RWPE2 (cell line): ENCODE data around the gene MTIF3.

Experiments used
- ATAC-seq: fragments of 200-7000 bp; cut with Tn5 transposase; 3 replicates; pipeline ENCODE4 v1.9.1; 2021; ENCODE audit warnings: low read depth
- DNase-seq: peaks from one replicate; pipeline ENCODE4 v3.0.0-alpha.2; 2020; ENCODE audit warnings: low spot score
- H3K27ac ChIP-seq: fragments of 450-650 bp; 2 replicates; pipeline ENCODE4 v1.5.1; 2017; ENCODE audit warnings: mild to moderate bottlenecking; ENCODE audit not compliant: poor library complexity, severe bottlenecking
- H3K27me3 ChIP-seq: fragments of 250-450 bp; sonication (Bioruptor Pico); 2 replicates; pipeline ENCODE4 v1.5.1; 2021; ENCODE audit warnings: mild to moderate bottlenecking, moderate library complexity; ENCODE audit not compliant: insufficient read depth, poor library complexity, severe bottlenecking
- H3K36me3 ChIP-seq: fragments of 250-450 bp; sonication (Bioruptor Pico); 2 replicates; pipeline ENCODE4 v1.5.1; 2020; ENCODE audit warnings: low read depth, mild to moderate bottlenecking, moderate library complexity
- H3K4me1 ChIP-seq: fragments of 250-450 bp; sonication (Bioruptor Pico); 2 replicates; pipeline ENCODE4 v1.5.1; 2021; ENCODE audit warnings: mild to moderate bottlenecking, moderate library complexity; ENCODE audit not compliant: insufficient read depth, poor library complexity, severe bottlenecking
- H3K4me3 ChIP-seq: fragments of 250-450 bp; sonication (Bioruptor Pico); 2 replicates; pipeline ENCODE4 v1.5.1; 2021; ENCODE audit warnings: mild to moderate bottlenecking, moderate library complexity; ENCODE audit not compliant: severe bottlenecking
- H3K9me3 ChIP-seq: fragments of 250-450 bp; sonication (Bioruptor Pico); 2 replicates; pipeline ENCODE4 v1.5.1; 2021; ENCODE audit warnings: mild to moderate bottlenecking, moderate library complexity; ENCODE audit not compliant: severe bottlenecking
- TF ChIP-seq, protein P1 (sequence below): fragments of 450-650 bp; IDR thresholded peaks from one replicate; pipeline ENCODE4 v1.5.1; 2017; ENCODE audit warnings: mild to moderate bottlenecking, moderate library complexity; ENCODE audit not compliant: poor library complexity, severe bottlenecking

Gene MTIF3

GRCh38 chr13:27449936-27450828 is at the start of gene MTIF3:
TSS of gene MTIF3 (minus strand) at chr13:27450564. CDS start at chr13:27440448, 10,116 bp downstream.
- Histone ChIP-seq H3K9me3 (no peaks in the 10 kb centered on the region), H3K27ac (peak within 1 kb of the TSS; percentile 90), H3K4me1 (peaks cover 7% of the 10 kb centered on the region), H3K36me3 (no peaks in the 10 kb centered on the region), H3K4me3 (peak within 1 kb of the TSS; percentile 76), H3K27me3 (no peaks in the 10 kb centered on the region)
- DNase-seq = peak; percentile 95
- TF ChIP-seq, protein P1, sequence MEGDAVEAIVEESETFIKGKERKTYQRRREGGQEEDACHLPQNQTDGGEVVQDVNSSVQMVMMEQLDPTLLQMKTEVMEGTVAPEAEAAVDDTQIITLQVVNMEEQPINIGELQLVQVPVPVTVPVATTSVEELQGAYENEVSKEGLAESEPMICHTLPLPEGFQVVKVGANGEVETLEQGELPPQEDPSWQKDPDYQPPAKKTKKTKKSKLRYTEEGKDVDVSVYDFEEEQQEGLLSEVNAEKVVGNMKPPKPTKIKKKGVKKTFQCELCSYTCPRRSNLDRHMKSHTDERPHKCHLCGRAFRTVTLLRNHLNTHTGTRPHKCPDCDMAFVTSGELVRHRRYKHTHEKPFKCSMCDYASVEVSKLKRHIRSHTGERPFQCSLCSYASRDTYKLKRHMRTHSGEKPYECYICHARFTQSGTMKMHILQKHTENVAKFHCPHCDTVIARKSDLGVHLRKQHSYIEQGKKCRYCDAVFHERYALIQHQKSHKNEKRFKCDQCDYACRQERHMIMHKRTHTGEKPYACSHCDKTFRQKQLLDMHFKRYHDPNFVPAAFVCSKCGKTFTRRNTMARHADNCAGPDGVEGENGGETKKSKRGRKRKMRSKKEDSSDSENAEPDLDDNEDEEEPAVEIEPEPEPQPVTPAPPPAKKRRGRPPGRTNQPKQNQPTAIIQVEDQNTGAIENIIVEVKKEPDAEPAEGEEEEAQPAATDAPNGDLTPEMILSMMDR = no peak
- ATAC-seq = peak; percentile 88

- TF ChIP-seq, protein P1 = no peak
- H3K27me3 ChIP-seq = no peaks in the 10 kb centered on the region
- H3K9me3 ChIP-seq = no peaks in the 10 kb centered on the region
- H3K4me1 ChIP-seq = no peaks in the 10 kb centered on the region
- no peak overlapping the region for H3K27ac ChIP-seq
- no peak overlapping the region for H3K4me3 ChIP-seq
- H3K36me3 ChIP-seq = no peaks in the 10 kb centered on the region
- ATAC-seq = no peak
- DNase-seq = no peak
Measured at GRCh38 chr13:27497563-27498230, 47.3 kb upstream of the MTIF3 start.

- Histone ChIP-seq H3K4me1 (no peaks in the 10 kb centered on the region), H3K27me3 (no peaks in the 10 kb centered on the region), H3K9me3 (no peaks in the 10 kb centered on the region), H3K4me3 (no peak overlapping the region), H3K27ac (no peak overlapping the region), H3K36me3 (no peaks in the 10 kb centered on the region)
- TF ChIP-seq, protein P1 = no peak
- DNase-seq (no peak), ATAC-seq (no peak)
Measured at GRCh38 chr13:27496536-27497273, 46.3 kb upstream of the MTIF3 start.

- H3K4me3 ChIP-seq = no peak overlapping the region
- no peaks in the 10 kb centered on the region for H3K9me3 ChIP-seq
- no peaks in the 10 kb centered on the region for H3K4me1 ChIP-seq
- no peak overlapping the region for H3K27ac ChIP-seq
- ATAC-seq (no peak), DNase-seq (no peak)
- no peaks in the 10 kb centered on the region for H3K36me3 ChIP-seq
- no peaks in the 10 kb centered on the region for H3K27me3 ChIP-seq
- TF ChIP-seq, protein P1 = no peak
Measured at GRCh38 chr13:27496006-27496405, 45.6 kb upstream of the MTIF3 start.
